NCI-H2081 treated with DMSO at 0.1 percent for 48 hours (cell line): ENCODE measurements around the gene MGP.

Experiments used
- DNase-seq: peaks from one replicate; lab custom pipeline; 2025; lab: John Stamatoyannopoulos, UW

The MGP gene

DNA sequence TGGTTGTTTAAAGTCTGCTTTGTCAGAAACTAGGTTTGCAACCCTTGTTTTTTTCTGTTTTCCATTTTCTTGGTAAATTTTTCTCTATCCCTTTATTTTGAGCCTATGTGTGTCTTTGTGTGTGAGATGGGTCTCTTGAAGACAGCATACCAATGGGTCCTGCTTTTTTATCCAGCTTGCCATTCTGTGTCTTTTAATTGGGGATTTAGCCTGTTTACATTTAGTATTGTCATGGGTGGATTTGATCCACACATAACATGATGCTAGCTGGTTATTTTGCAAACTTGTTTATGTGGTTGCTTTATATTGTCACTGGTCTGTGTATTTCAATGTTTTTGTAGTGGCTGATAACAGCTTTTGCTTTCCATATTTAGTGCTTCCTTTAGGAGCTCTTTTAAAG is 25.2 kb downstream of the MGP start:
- no peak for DNase-seq

DNA sequence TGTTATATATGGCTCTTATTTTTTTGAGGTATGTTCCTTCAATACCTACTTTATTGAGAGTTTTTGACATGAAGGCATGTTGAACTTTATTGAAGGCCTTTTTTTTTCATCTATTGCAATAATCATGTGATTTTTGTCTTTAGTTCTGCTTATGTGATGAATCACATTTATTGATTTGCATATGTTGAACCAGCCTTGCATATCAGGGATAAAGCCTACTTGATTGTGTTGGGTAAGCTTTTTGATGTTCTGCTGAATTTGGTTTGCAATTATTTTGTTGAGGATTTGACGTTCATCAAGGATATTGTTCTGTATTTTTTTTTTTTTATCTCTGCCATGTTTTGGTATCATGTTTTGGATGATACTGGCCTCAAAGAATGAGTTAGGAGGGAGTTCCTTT is 27.1 kb downstream of the MGP start:
- no peak for DNase-seq

DNA sequence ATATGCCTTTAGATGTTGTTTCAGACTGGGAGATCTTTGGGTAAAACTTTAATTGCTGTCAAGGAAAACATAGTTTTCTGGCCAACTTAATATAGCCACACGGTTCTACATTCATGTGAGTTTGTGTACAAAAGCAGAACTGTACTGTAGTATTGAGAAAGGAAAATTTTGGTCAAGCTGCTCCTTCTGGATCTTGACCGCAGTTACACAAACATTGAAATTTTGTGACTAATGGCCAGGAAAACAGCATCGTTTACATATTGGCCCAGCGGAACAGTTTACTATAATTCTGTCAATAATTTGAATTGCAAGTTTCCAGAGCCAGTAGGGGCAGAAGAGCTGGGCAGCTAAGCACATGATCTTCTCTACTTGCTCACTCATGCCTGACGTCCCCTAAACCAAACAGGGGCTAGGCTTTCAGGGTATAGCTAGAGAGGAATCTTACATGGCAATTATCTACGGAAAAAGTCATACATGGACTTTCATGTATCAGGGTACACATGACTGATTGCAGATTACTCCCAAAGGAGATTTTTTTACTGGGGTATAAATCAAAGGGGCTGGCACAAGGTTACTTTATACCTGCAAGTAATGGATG is 31.0 kb downstream of the MGP start:
- DNase-seq, result no peak

DNA sequence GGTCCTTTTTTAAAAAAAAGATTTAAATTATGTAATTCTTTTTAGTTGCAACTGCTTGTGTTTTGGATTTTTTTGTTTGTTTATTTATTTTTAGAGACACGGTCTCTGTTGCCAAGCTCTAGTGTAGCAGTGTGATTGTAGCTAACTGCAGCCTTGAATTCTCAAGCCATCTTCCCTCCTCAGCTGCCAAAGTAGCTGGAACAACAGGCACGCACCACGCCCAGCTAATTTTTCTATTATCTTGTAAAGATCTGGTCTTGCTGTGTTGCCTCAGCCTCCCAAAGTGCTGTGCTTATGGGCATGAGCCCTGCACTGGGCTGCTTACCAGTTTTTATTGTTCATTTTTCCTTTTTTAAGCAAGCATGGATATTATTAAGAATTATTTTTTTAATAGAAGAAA is 31.7 kb downstream of the MGP start:
- DNase-seq, result no peak

DNA sequence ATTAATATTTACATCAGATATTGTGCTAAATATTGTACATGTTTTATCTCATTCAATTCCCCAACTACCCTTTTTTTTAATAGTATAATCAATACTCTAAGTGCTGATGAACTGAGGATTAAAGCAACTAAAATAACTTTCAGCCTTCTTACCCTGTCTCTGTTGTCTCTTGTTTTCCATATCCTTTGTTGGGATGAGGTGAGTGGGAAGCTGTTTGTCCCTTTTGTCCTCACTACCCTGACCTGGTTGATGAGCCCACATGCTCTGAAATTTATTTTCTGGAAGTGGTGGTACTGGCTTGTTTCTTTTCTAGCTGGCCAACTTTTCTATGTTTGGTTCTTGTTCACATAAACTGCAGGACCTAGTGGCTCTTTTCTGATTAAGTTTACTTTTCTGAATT is 32.8 kb downstream of the MGP start:
- no peak for DNase-seq

DNA sequence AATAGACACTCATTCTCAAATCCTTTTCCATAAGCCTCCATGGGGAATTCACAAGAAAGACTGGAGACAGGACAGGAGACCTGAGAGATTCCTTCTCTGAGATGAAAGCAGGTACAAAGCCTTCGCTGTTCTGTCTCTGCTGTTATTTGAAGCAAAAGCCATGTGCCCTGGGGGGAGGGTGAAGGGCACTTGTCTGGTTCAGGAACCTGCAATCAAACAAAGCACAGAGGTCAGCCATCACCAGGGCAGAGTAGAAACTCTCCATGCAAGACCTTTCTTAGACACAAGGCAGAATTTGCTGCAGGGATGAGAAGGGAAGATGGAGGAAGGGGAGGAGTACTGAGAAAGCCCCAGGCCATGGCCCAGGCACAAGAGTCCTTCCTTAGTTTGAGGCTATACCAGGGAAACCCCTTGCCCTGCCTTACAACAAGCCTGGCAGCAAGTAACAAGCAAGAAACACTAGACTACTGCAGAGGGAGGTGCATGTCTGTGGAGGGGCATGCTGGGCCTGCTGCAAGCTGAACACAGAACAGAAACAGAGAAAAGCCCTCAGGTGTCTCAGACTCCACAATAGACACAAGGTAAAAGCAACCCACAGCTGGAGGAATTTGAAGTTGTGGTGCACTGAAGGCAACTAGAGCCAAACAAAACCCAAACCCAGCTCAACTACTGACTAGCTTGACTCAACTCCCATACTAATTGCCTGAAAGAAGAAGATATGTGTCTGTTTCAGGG is 34.6 kb downstream of the MGP start:
- DNase-seq, result no peak

DNA sequence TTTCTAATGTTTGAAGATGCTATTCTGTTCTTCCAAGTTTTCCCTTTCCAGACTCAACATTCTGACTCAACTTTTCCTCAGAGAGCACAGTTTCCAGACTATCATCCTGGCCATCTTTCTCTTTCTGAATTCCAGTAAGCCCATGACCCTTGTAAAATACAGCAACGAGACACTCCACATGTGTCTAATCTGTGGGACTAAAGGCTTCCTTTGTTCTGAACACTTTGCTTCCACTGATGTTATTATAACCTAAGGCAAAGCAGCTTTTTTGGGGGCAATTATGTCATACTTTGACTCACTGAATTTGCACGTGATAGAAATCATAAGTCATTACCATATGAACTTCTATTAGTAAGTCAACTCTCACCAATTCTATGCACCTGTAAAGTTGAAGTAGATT is 36.0 kb downstream of the MGP start:
- no peak for DNase-seq

DNA sequence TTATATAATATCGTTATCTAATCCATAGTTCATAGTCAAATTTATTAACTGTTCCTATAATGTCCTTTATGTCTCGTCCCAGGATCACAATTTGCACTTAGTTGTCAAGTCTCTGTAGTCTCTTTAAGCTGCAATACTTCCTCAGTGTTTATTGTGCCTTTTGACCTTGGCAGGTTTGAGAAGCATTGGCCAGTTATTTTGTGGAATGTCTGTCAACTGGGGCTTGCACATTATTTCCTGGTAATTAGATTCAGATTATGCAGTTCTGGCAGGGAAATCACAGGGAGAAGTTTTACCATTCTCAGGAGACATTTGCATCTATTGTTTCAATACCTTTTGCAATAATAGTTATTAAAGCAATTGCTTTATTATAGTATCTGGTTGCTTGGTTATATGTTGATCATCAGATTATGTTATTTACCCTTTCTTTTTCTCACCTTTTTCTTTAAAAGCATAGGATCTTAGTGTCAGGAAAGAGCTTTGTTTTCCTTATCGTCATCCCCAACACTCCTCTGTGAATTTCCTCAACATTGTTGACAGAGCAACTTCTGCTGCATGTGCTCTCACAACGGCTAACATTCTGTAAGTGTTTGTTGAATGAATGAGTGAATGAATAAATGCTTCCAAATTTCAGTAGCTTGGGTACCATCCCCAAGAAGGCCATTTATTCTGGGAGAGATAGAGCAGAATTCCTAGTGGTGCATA is 38.6 kb downstream of the MGP start:
- DNase-seq, result no peak

DNA sequence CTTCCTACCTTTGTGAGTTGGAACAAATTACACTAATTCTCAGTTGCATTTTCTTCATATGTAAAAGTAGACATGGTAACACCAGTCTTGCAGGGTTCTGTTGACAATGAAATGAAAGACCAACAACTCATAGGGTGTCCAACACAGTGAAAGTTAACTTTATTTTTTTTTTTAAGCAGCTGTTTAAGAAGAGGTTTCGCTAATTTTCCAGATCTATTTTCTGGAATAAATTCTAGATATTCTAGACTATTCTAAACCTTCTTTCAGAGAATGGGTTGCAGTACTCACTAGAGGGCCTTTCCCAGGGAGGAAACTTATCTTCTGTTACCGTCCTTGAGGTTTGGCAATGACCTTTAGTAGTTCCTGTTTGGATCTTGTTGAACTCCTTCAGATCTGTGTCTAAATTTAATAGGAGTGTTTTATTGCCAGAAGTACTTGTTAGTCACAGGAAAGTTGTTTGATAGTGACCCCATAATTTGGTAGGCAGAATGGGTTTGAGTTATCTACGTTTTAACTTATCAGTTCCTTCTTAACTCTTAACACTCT is 39.5 kb downstream of the MGP start:
- DNase-seq, result no peak

DNA sequence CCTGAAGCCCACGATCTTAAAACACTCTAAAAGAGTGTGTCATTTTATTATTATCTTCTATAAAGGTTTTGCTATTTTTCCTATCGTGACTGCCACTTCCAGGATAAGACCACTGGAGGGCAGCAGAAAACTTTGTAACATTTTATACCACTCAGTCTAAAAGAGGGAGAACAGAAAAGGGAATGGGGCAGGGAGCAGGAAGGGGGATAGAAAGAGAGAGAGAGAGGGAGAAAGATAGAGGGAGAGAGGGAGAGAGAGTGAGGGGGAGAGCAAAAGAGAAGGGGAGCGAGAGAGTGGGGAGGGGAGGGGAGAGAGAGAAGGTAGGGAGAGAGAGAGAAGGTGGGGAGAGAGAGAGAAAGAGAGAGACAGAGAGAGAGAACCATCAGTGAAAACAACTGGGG is 40.3 kb downstream of the MGP start:
- no peak for DNase-seq

DNA sequence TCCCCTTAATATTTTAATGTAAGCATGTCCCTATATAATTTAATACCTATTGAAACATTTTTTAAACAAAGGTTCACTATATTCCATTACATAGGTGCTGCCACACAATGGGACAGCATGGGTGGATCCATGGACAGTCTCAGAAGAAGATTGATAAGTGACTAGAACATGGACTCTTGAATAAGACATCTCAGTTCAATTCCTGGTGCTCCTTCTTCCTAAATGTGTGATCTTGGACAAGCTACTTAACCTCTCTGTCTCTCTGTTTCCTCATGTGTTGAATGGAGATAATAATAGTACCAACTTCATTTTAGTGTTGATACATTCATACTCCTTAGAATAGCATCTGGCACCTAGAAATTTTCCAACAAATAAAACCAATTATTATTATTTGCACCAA is 41.3 kb downstream of the MGP start:
- no peak for DNase-seq

DNA sequence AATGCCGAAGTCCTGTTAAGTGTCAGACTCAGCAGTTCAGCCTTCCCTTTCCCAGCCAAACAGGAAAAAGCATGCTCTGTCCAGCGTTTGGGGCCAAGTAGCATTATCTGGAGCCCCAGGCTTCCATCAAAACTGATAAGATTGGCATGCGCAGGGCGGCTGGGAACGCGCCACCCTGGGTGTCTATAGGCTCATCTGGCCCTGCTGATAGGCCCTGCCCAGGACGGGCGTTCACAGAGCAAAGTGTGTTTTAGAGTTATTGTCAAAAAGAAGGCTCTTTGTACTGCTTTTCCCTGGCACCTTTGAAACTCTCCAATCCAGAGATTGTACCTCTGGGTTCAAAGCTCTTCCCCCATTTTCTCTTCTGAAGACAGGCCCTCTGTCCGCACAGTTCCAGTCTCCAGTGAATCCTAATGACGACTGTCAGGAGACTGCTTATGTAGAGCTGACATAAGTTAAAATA is 42.2 kb downstream of the MGP start, which contains the start of gene ART4:
Gene ART4, minus strand, starts transcription at position 102 of the 463 bp plus-strand sequence. CDS start 413 bp downstream, outside the sequence.
- no peak for DNase-seq

DNA sequence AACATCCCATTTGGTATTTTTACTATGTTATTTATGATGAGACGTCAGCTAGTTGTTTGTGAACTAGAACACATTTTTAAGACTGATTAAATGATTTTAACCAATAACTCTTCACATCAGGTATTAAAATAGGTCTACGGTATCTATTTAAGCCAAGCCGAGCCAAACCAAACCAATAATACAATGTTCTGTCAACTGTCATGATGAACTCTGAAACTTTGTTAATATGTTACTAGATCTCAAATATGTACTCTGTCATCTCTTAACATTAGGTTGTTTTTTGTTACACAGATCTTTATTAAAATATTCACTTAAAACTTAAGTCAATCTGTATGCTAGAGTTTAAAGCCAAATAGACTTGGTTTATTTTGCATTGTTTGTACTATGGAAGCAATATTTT is 43.3 kb downstream of the MGP start:
- no peak for DNase-seq

DNA sequence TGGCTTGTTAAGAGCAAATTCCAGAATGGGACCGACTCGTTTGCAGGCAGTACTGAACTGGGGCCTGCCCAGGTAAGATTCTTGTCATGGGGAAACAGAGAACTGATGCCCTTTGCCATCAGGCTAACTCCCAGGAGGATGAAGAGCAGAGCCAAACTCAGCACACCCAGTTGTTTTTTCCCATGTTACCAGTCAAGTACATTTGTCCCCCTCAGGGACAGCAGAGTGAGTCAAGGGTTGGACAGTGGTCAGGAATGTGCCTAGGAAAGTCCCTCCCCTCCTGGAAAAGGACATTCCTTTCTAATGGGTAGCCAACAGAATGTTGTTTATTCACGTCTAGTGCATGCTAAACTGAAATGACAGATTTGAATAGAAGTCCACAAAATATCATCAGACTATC is 43.9 kb downstream of the MGP start:
- no peak for DNase-seq

DNA sequence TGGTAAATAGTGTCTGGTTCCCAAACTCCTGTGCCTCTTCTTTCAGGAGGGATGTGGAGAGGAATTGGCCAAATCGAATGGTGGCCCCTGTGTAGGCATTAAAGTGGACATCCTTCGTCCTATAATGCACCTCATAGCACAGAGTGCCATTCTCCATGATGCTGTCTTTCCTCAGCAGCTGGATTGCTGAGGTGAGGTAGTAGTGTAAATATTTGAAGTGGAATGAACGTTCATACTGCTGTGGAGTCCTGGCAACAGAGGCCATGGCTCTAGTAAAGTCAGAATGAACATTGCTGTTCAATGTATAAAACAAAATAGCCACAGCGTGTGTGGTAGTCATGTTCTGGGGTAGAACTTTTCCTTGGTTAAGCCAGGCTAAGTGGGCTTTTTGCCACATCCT is 45.0 kb downstream of the MGP start:
- DNase-seq, result no peak

DNA sequence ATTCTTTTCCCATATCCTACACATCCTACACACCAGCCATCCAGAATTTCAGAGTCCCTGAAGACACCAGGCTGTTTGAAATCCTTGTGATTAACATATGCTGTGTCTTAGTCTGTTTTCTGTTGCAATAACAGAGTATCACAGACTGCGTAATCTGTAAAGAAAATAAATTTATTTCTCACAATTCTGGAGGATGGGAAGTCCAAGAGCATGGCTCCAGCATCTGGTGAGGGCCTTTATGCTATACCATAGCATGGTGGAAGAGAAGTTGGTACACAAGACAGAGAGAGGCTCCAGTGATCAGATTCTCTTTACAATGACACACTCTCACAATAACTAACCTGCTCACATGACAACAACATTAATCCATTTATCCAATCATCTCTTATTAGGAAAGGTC is 46.4 kb downstream of the MGP start:
- DNase-seq, result no peak

DNA sequence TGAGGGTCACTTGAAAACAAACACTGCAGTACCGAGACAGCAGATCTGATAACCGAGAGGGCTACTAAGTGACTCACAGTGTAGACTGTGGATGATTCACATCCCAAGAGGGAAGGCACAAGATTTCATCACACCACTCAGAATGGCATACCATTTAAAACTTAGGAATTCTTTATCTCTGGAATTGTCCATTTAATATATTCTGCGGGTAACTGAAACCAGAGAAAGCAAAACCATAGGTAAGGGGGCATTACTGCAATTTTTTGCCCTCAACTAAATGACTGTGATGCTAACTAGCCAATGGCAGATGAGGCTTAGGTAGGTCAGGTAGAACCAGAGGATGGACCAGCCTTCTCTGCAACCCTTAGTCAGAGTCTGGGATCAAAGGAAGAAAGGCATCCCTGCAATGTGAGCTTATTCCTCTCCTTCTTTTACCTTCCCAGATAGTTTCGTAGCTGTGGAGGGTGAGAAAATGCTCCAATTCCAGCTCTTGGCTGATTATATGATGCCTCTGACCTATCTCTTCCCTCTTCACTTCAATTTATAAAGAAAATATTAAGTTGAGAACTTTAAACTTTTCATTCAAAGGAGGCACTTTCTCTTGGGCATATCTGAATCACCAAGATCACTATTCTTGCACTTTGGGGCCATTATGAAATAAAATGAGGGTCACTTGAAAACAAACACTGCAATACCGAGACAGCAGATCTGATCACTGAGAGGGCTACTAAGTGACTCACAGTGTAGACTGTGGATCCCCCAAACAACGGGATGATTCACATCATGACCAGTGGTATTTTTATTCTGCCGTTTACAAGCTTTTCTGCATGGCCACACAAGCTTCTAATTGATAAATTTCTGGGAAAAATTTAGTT is 49.1 kb downstream of the MGP start:
- no peak for DNase-seq

DNA sequence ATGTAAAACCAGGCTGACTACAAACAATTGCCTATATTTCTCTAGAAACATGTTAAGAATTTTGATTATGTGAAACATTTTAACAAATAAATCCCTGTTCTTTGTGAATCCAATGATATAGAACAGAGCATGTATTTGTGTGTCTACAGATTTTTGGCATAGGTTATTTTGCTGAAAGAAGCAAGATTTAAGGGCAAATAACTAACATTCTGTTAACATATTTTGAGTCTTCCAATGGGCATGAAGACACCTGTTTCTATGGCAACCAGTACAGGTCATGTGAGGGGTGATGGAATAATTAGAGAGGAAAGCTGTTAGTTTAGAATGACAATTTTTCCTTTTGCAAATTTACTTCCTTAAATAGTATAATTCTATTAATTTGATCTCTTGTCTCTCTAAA is 51.1 kb downstream of the MGP start:
- no peak for DNase-seq

DNA sequence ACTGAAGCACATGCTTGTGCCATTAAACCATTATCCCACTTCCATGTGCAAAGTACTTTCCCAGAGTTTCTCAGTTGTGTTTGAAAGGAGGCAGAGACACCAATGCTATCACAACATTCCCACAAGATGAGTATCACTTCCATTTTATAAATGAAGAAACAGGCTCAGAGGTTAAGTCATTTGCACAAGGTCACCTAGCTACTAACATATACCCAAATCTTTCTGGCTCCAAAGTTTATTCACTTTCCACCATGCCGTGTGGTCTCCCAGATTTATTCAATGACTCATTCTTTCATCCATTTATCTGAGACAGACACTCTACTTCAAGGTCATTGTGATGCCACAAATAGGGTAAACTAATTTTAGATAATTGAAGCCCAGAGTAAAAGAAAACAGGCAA is 51.7 kb downstream of the MGP start:
- no peak for DNase-seq

DNA sequence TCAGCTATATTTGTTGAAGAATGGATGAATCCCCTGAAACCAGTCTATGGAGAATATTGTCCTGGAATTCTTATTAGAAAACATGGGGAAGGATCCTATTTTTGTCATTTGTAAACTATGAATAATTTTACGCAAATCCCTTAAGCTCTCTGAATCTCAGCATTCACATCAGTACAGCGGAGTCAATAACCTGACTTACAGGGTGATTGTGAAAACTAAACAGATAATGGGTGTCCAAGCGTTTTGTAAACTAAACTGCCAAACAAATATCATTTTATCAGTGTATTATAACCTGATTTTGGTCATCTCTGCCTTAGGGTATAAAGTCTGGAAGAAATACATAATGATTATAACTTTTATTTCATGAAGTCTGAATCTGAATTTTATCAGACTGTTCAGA is 52.3 kb downstream of the MGP start:
- no peak for DNase-seq
